Endothelial cell of umbilical vein (primary cell): ENCODE results near the gene RASGRF2. TPM values are rescaled to one million over a fixed set of nuclear protein-coding genes. Genes with fewer than 3 reads are reported as not detected.
"Not testable (repeated sequence)": the region's sequence is repeated elsewhere in the genome, so short reads cannot be mapped to it uniquely, and the experiment has no call there.

ENCODE experiments used
- BruUV-seq: library from RNA; stranded (reverse); fragments of 400-500 nt; replicated peaks from 2 replicates; lab custom pipeline; 2021; lab: Mats Ljungman, UMichigan
- CTCF ChIA-PET: fragments of 300-600, 350-600 bp; sonication (Branson Sonifier 250); formaldehyde crosslinking; loops from one replicate; lab custom pipeline; 2021; ENCODE audit warnings: antibody characterized with exemption, inconsistent platforms; lab: Charles Lee
- POLR2A ChIA-PET: fragments of 300-600, 350-600 bp; sonication (Branson Sonifier 250); formaldehyde crosslinking; loops from one replicate; lab custom pipeline; 2021; ENCODE audit warnings: antibody characterized with exemption, inconsistent platforms; lab: Charles Lee
- DNase-seq: peaks from one replicate; pipeline ENCODE4 v3.0.0-alpha.2; 2011; ENCODE audit warnings: low read depth, low spot score
- FAIRE-seq: peaks from 2 replicates; lab custom pipeline; 2011; peaks lifted over from hg19 to GRCh38; lab: Jason Lieb, UNC
- H2AFZ ChIP-seq: 2 replicates; pipeline ENCODE4 v1.6.0; 2012; ENCODE audit warnings: low read depth, low read length, control low read depth, inconsistent platforms
- H3K27ac ChIP-seq: 2 replicates; pipeline ENCODE4 v1.5.1; 2011; ENCODE audit warnings: low read depth, mild to moderate bottlenecking, control low read depth, low read length, moderate library complexity; ENCODE audit not compliant: insufficient read depth
- H3K27me3 ChIP-seq, 2 experiments: 2 replicates each; pipeline versions ENCODE4 v1.6.0 to v1.6.1; 2011; ENCODE audit warnings: low read length in 2 of 2, mixed read lengths in 1 of 2; ENCODE audit not compliant: control insufficient read depth in 2 of 2, insufficient read depth in 2 of 2
- H3K36me3 ChIP-seq, 2 experiments: 2 replicates in 1 of 2; 3 replicates in 1 of 2; pipeline ENCODE4 v1.5.1; 2011; ENCODE audit warnings: low read length in 2 of 2, mild to moderate bottlenecking in 1 of 2, moderate library complexity in 1 of 2; ENCODE audit not compliant: control insufficient read depth in 2 of 2, insufficient read depth in 2 of 2; ENCODE audit errors: extremely low read depth in 1 of 2
- H3K4me1 ChIP-seq: 3 replicates; pipeline ENCODE4 v1.5.1; 2011; ENCODE audit warnings: mild to moderate bottlenecking, low read length; ENCODE audit not compliant: control insufficient read depth, insufficient read depth; ENCODE audit errors: extremely low read depth
- H3K4me2 ChIP-seq: 2 replicates; pipeline ENCODE4 v1.6.1; 2011; ENCODE audit warnings: low read length, control low read depth, mixed read lengths; ENCODE audit not compliant: insufficient read depth
- H3K4me3 ChIP-seq, 3 experiments: fragments of 200-600 bp in 1 of 3; sonication (generic), shearing (Covaris generic) in 1 of 3; replicated peaks in 1 of 3; 2 replicates each; pipeline ENCODE4 v1.5.1; 2011 to 2016; ENCODE audit warnings: control low read depth in 3 of 3, low read length in 3 of 3, mild to moderate bottlenecking in 2 of 3, inconsistent platforms in 1 of 3, low read depth in 1 of 3, moderate library complexity in 1 of 3; ENCODE audit not compliant: insufficient read depth in 1 of 3
- H3K79me2 ChIP-seq: 2 replicates; pipeline ENCODE4 v1.6.0; 2012; ENCODE audit warnings: low read length, inconsistent platforms; ENCODE audit not compliant: control insufficient read depth, insufficient read depth
- H3K9ac ChIP-seq: replicated peaks from 2 replicates; pipeline ENCODE3; 2011; ENCODE audit warnings: low read length, control low read depth; ENCODE audit not compliant: insufficient read depth; ENCODE audit errors: extremely low read depth
- H3K9me1 ChIP-seq: replicated peaks from 3 replicates; pipeline ENCODE4 v1.6.0; 2011; ENCODE audit warnings: mild to moderate bottlenecking, low read length; ENCODE audit not compliant: control insufficient read depth, insufficient read depth; ENCODE audit errors: extremely low read depth
- H3K9me3 ChIP-seq: replicated peaks from 2 replicates; pipeline ENCODE4 v1.5.1; 2012; ENCODE audit warnings: low read length, inconsistent platforms; ENCODE audit not compliant: control insufficient read depth, insufficient read depth
- H4K20me1 ChIP-seq: replicated peaks from 2 replicates; pipeline ENCODE3; 2011; ENCODE audit warnings: mild to moderate bottlenecking, low read length; ENCODE audit not compliant: control insufficient read depth, insufficient read depth; ENCODE audit errors: extremely low read depth
- CTCF ChIP-seq, 2 donors: IDR thresholded peaks; 1 replicate in 1 of 2; 2 replicates in 1 of 2; pipeline ENCODE4 v1.5.1; 2011; ENCODE audit warnings: low read length in 2 of 2, mild to moderate bottlenecking in 2 of 2, moderate library complexity in 2 of 2, control low read depth in 1 of 2, inconsistent platforms in 1 of 2, low read depth in 1 of 2; ENCODE audit not compliant: insufficient read depth in 1 of 2; ENCODE audit errors: extremely low read depth in 1 of 2
- EZH2 ChIP-seq: IDR thresholded peaks from 2 replicates; pipeline ENCODE4 v1.6.1; 2012; ENCODE audit warnings: borderline replicate concordance, low read depth, mild to moderate bottlenecking, moderate library complexity, low read length, inconsistent platforms; ENCODE audit not compliant: severe bottlenecking
- GATA2 ChIP-seq: IDR thresholded peaks from 2 replicates; pipeline ENCODE4 v1.7.0; 2011; ENCODE audit warnings: low read depth, mild to moderate bottlenecking, moderate library complexity, mixed read lengths, low read length; ENCODE audit not compliant: insufficient read length, insufficient read depth
- JUN ChIP-seq: IDR thresholded peaks from 2 replicates; pipeline ENCODE4 v1.6.1; 2011; ENCODE audit warnings: borderline replicate concordance, low read depth; ENCODE audit not compliant: insufficient read length, insufficient read depth
- MAX ChIP-seq: IDR thresholded peaks from 2 replicates; pipeline ENCODE4 v1.6.1; 2011; ENCODE audit not compliant: insufficient read depth, insufficient read length
- POLR2A ChIP-seq: IDR thresholded peaks from 2 replicates; pipeline ENCODE4 v1.6.1; 2012; ENCODE audit warnings: low read depth, mild to moderate bottlenecking, control low read depth, low read length
- POLR2AphosphoS5 ChIP-seq: IDR thresholded peaks from 2 replicates; pipeline ENCODE4 v1.6.1; 2012; ENCODE audit warnings: low read depth, mild to moderate bottlenecking, control low read depth, low read length, moderate library complexity; ENCODE audit not compliant: insufficient read depth
- dilution Hi-C: fragments of 300-500 bp; cut with MboI; formaldehyde crosslinking; loops from one replicate; pipeline ENCODE4 v1.15.0; 2019; ENCODE audit warnings: low sequenced_read_pairs; ENCODE audit not compliant: extremely low pct_ligation_motif_present
- intact Hi-C: fragments of 100-400 bp; cut with micrococcal nuclease; formaldehyde crosslinking; loops from one replicate; pipeline ENCODE4 v1.10.0; 2022
- polyA plus RNA-seq, 4 experiments: library from polyadenylated mRNA; depleted of rRNA in 3 of 4; stranded (reverse) in 3 of 4; unstranded in 1 of 4; fragments of >200 nt; gene quantifications; 2 replicates each; pipeline versions ENCODE4 v1.2.1 to v1.2.3, GENCODE V29; 2011 to 2012; ENCODE audit warnings: missing spikeins in 1 of 4
- total RNA-seq: library from RNA; stranded (reverse); gene quantifications from 2 replicates; pipeline ENCODE4 v1.2.3, GENCODE V29; 2021

Gene RASGRF2
- total and polyA plus RNA-seq, 2 donors (not counting 3 experiments of a cell fraction or from before 2014, with no cell fraction given): 0.41 to 4.0 TPM

GRCh38 chr5:81256766-81257165, 296.6 kb downstream of the RASGRF2 start:
- no peak for TF ChIP-seq JUN
- TF ChIP-seq GATA2: no peak
- no peak for TF ChIP-seq MAX
- no peak for TF ChIP-seq POLR2AphosphoS5
- no peak for TF ChIP-seq POLR2A
- TF ChIP-seq EZH2: no peak
- TF ChIP-seq CTCF (IDR thresholded peaks at IDR 0.05; ENCODE audit: extremely low read depth in 1 of 2, insufficient read depth in 1 of 2, low read depth in 1 of 2, low read length in 2 of 2): no peak
- H3K27ac ChIP-seq: no peak overlapping the region
- no peak overlapping the region for H3K4me3 ChIP-seq
- no peak overlapping the region for H2AFZ ChIP-seq
- dilution Hi-C loops (no loop called here), intact Hi-C loops (no loop called here)
- H3K36me3 ChIP-seq: no peaks in the 10 kb centered on the region
- DNase-seq: no peak
- no peak overlapping the region for H3K9ac ChIP-seq
- H3K9me1 ChIP-seq: no peaks in the 10 kb centered on the region
- ChIA-PET CTCF (interaction anchor here (1.0 kb wide), 1 partner anchor 43 kb away, joined by 4 read pairs; no protein-coding TSS in a partner anchor), POLR2A (no interaction called here)
- BruUV-seq: no TSS peak
- no peak overlapping the region for H3K4me2 ChIP-seq
- H3K27me3 ChIP-seq: no peaks in the 10 kb centered on the region
- no peak for FAIRE-seq
- H4K20me1 ChIP-seq: no peaks in the 10 kb centered on the region
- no peaks in the 10 kb centered on the region for H3K79me2 ChIP-seq
- H3K9me3 ChIP-seq: no peaks in the 10 kb centered on the region
- H3K4me1 ChIP-seq: no peaks in the 10 kb centered on the region

GRCh38 chr5:81262796-81263195, 302.6 kb downstream of the RASGRF2 start:
- BruUV-seq, H3K4me2 ChIP-seq, dilution Hi-C loops, FAIRE-seq, H4K20me1 ChIP-seq, H3K79me2 ChIP-seq, H2AFZ ChIP-seq, POLR2A ChIA-PET, H3K27me3 ChIP-seq, CTCF ChIA-PET, H3K9me3 ChIP-seq, H3K9ac ChIP-seq, H3K4me1 ChIP-seq, H3K9me1 ChIP-seq, DNase-seq, H3K36me3 ChIP-seq, H3K4me3 ChIP-seq, H3K27ac ChIP-seq, intact Hi-C loops: not testable (repeated sequence)
